HG03565 (cell line): ENCODE measurements around the gene UBE2U.

Experiments used
- ATAC-seq: cut with Tn5 transposase; IDR thresholded peaks from one replicate; pipeline ENCODE4 v1.9.1; 2021; ENCODE audit warnings: mild to moderate bottlenecking, moderate library complexity; ENCODE audit not compliant: unreplicated experiment

The UBE2U gene

GRCh38 chr1:64290420-64290819, 87.0 kb downstream of the UBE2U start:
- no peak for ATAC-seq

GRCh38 chr1:64291931-64292330, 88.5 kb downstream of the UBE2U start:
- ATAC-seq = no peak

- no peak for ATAC-seq
Observed at GRCh38 chr1:64292399-64292798, 89.0 kb downstream of the UBE2U start.

GRCh38 chr1:64293820-64294219, 90.4 kb downstream of the UBE2U start:
- no peak for ATAC-seq

GRCh38 chr1:64295136-64295535, 91.7 kb downstream of the UBE2U start:
- ATAC-seq = no peak

GRCh38 chr1:64295561-64295960, 92.1 kb downstream of the UBE2U start:
- ATAC-seq = no peak

GRCh38 chr1:64296459-64296858, 93.0 kb downstream of the UBE2U start:
- no peak for ATAC-seq

GRCh38 chr1:64302194-64302593, 98.8 kb downstream of the UBE2U start:
- ATAC-seq = no peak

- ATAC-seq = no peak
Observed at GRCh38 chr1:64302971-64303370, 99.5 kb downstream of the UBE2U start.

GRCh38 chr1:64304823-64305222, 101.4 kb downstream of the UBE2U start:
- ATAC-seq = no peak

GRCh38 chr1:64308866-64309265, 105.4 kb downstream of the UBE2U start:
- no peak for ATAC-seq

- no peak for ATAC-seq
Observed at GRCh38 chr1:64309431-64309831, 106.0 kb downstream of the UBE2U start.

- no peak for ATAC-seq
Observed at GRCh38 chr1:64310760-64311159, 107.3 kb downstream of the UBE2U start.

GRCh38 chr1:64312431-64312830, 109.0 kb downstream of the UBE2U start:
- ATAC-seq = no peak

GRCh38 chr1:64315402-64315801, 112.0 kb downstream of the UBE2U start:
- ATAC-seq = no peak
